AG04450 (cell line): ENCODE data around the gene TMEM259. TPM values are rescaled to one million over a fixed set of nuclear protein-coding genes. Genes with fewer than 3 reads are reported as not detected.
A peak's percentile ranks its signal among the peaks of the same experiment; 100 is the strongest.

Experiments used
- CTCF ChIA-PET: fragments of 300-600, 350-600 bp; formaldehyde crosslinking; extraction: SDS; loops from one replicate; lab custom pipeline; 2022; ENCODE audit warnings: antibody characterized with exemption, inconsistent platforms; lab: Charles Lee
- POLR2A ChIA-PET: fragments of 350-600 bp; formaldehyde crosslinking; extraction: SDS; loops from one replicate; lab custom pipeline; 2021; ENCODE audit warnings: antibody characterized with exemption, inconsistent platforms; lab: Yijun Ruan, JAX
- DNase-seq: peaks from one replicate; pipeline ENCODE4 v3.0.0-alpha.2; 2011; ENCODE audit warnings: low read depth, low spot score
- H3K27ac ChIP-seq: one replicate; pipeline ENCODE4 v1.5.1; 2012; ENCODE audit warnings: low read depth, low read length, control low read depth
- H3K27me3 ChIP-seq: one replicate; pipeline ENCODE4 v1.6.0; 2012; ENCODE audit warnings: low read length; ENCODE audit not compliant: control insufficient read depth, insufficient read depth
- H3K4me3 ChIP-seq: 2 replicates; pipeline ENCODE4 v1.5.1; 2011; ENCODE audit warnings: mild to moderate bottlenecking, low read depth, low read length, control low read depth
- H3K9me3 ChIP-seq: 2 replicates; pipeline ENCODE4 v1.5.1; 2012; ENCODE audit warnings: low read length; ENCODE audit not compliant: control insufficient read depth, insufficient read depth
- CTCF ChIP-seq: IDR thresholded peaks from 2 replicates; pipeline ENCODE4 v1.5.1; 2011; ENCODE audit warnings: low read depth, low read length, control low read depth, inconsistent platforms
- polyA plus RNA-seq: library from polyadenylated mRNA; depleted of rRNA; stranded (reverse); fragments of >200 nt; gene quantifications from 2 replicates; pipeline ENCODE4 v1.2.3, GENCODE V29; 2011

The TMEM259 gene
- polyA plus RNA-seq, 1 experiment, result 55.8 TPM

GRCh38 chr19:990119-990571, 30.8 kb downstream of the TMEM259 start:
- ChIA-PET POLR2A (no interaction called here), CTCF (no interaction called here)
- H3K27me3 ChIP-seq, result no peaks in the 10 kb centered on the region
- H3K9me3 ChIP-seq, result peaks cover 7% of the 10 kb centered on the region; the same call in 1 of the 2 replicates
- H3K4me3 ChIP-seq, result no peak overlapping the region
- no peak for TF ChIP-seq CTCF
- no peak overlapping the region for H3K27ac ChIP-seq
- DNase-seq, result no peak

- CTCF ChIA-PET, result interaction anchor here (1.2 kb wide), 1 partner anchor 133 kb away, joined by 3 read pairs; no protein-coding TSS in a partner anchor
- H3K27ac ChIP-seq, result no peak overlapping the region
- peaks cover 8% of the 10 kb centered on the region; the same call in 1 of the 2 replicates for H3K9me3 ChIP-seq
- TF ChIP-seq CTCF, result peak; percentile 29
- DNase-seq, result no peak
- no peaks in the 10 kb centered on the region for H3K27me3 ChIP-seq
- no peak overlapping the region for H3K4me3 ChIP-seq
- POLR2A ChIA-PET, result interaction anchor here (0.7 kb wide), 1 partner anchor 617 kb away, joined by 7 read pairs; no protein-coding TSS in a partner anchor
Observed at GRCh38 chr19:989381-990081, 31.4 kb downstream of the TMEM259 start.

GRCh38 chr19:988510-988909, 32.4 kb downstream of the TMEM259 start:
- H3K9me3 ChIP-seq, result peaks cover 12% of the 10 kb centered on the region; the same call in 1 of the 2 replicates
- ChIA-PET CTCF (interaction anchor here (1.2 kb wide), 1 partner anchor 132 kb away, joined by 3 read pairs; no protein-coding TSS in a partner anchor), POLR2A (no interaction called here)

DNA sequence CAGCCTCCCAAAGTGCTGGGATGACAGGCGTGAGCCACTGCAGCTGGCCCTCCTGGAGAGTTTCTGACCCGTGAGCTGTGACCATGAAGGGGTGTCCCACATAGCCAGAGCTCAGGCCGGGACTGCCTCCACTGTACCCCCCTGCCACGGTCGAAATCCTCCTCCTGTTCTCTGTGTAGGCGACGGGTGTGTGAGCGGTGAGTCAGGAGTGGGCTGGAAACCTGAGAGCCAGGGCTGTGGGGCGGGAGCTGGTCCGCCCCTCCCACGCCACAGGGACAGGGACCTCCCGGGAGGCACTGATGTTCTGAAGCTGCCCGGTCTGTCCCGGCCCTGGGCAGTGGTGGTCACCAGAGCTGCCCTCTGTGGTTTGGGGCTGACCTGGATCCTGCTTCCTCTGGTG, 32.8 kb downstream of the TMEM259 start:
- TF ChIP-seq CTCF, result no peak
- no peak for DNase-seq
- H3K27ac ChIP-seq, result no peak overlapping the region
- no peaks in the 10 kb centered on the region for H3K27me3 ChIP-seq
- ChIA-PET POLR2A (no interaction called here), CTCF (interaction anchor here (1.2 kb wide), 1 partner anchor 132 kb away, joined by 3 read pairs; no protein-coding TSS in a partner anchor)
- H3K4me3 ChIP-seq, result no peak overlapping the region
- peaks cover 12% of the 10 kb centered on the region; the same call in 1 of the 2 replicates for H3K9me3 ChIP-seq

More at GRCh38 chr19:988510-988909, 32.4 kb downstream of the TMEM259 start:
- TF ChIP-seq CTCF, result no peak
- H3K4me3 ChIP-seq, result no peak overlapping the region
- H3K27ac ChIP-seq, result no peak overlapping the region
- no peaks in the 10 kb centered on the region for H3K27me3 ChIP-seq
- DNase-seq, result no peak

GRCh38 chr19:986083-986482, 34.8 kb downstream of the TMEM259 start:
- Histone ChIP-seq H3K4me3 (no peak overlapping the region), H3K27me3 (no peaks in the 10 kb centered on the region), H3K27ac (no peak overlapping the region), H3K9me3 (peaks cover 10% of the 10 kb centered on the region; the same call in 1 of the 2 replicates)
- DNase-seq, result no peak
- TF ChIP-seq CTCF, result no peak
- POLR2A ChIA-PET, result no interaction called here
- CTCF ChIA-PET, result no interaction called here
